GM21528 (cell line): Measurements from ENCODE around the gene DOK3.
A peak's percentile ranks its signal among the peaks of the same experiment; 100 is the strongest.

Source experiments
- ATAC-seq: cut with Tn5 transposase; IDR thresholded peaks from one replicate; pipeline ENCODE4 v1.9.1; 2021; ENCODE audit warnings: mild to moderate bottlenecking, moderate library complexity; ENCODE audit not compliant: unreplicated experiment, low FRiP score

The DOK3 gene

GRCh38 chr5:177499842-177500241, 9.8 kb downstream of the DOK3 start:
- ATAC-seq = no peak

- ATAC-seq = no peak
Observed at GRCh38 chr5:177498013-177498787, 11.4 kb downstream of the DOK3 start.

- peak; percentile 71 for ATAC-seq
Observed at GRCh38 chr5:177497292-177498012, 12.2 kb downstream of the DOK3 start, which contains the start of gene PDLIM7. Gene PDLIM7, minus strand, starts transcription at chr5:177497604. Its CDS starts 1,092 bp downstream, at chr5:177496512.

DNA sequence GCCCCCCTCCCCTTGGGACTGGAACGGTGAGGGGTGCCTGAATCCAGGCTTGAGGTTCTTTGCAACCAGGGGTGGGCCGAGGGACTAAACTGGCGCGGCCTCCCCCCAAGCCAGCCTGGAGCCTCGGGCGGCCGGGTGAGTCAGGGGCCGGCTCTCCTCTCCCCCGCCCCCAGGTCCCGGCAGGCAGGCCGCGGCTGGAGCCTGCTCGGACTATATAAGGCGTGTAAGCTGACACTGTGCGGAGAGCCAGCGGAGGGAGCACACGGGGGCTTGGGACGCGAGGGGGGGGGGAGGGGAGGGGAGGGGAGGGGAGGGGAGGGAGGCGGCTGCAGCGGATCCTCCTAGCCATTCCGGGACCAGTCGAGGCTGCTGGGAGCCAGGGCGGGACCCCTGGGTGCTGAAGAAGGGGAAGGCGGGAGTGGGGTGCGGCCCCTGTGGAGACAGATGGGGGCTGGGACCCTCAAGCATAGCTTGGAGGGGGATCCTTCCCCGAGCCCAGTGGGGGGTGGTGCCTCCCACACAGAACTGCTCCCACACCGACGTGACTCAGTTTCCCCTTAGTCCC, 12.8 kb downstream of the DOK3 start:
- ATAC-seq = no peak

- no peak for ATAC-seq
Observed at GRCh38 chr5:177496070-177496726, 13.4 kb downstream of the DOK3 start.

DNA sequence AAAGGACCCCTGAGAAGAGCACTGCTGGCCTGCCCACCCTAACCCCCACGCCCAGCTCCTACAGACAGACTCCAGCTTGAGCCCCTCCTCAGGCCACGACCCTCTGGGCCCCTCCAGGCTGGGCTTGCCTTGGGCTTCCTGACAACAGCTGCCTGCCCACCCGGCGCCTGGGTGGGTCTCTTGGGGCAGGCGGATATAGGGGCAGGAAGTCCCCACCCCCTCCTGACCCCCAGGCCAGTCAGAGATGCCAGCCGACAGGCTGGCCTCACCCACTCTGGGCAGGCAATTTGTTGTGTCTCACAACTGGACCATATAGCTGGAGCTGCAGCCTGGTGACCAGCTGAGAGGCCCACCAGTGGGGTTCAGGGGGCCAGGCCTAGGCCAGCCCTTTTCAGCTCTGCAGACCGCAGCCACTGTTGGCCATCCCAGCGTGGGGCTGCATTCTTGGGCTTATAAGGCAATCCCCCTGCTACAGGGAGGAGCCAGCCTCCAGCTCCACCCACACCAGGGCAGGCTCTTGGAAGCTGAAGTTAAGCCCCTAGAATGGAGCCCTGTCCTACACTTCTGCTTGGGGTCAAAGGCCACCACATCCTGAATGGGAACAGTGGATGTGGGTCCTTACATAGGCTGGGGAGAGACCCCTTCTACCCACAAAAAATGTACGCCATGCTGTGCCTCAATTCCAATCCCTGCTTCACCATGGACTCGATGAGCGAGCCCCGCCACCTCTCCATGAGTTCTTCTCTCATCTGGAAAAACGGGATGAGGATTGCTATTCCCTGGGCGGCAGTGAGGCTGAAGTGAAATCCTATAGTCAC, 14.2 kb downstream of the DOK3 start:
- ATAC-seq = no peak

DNA sequence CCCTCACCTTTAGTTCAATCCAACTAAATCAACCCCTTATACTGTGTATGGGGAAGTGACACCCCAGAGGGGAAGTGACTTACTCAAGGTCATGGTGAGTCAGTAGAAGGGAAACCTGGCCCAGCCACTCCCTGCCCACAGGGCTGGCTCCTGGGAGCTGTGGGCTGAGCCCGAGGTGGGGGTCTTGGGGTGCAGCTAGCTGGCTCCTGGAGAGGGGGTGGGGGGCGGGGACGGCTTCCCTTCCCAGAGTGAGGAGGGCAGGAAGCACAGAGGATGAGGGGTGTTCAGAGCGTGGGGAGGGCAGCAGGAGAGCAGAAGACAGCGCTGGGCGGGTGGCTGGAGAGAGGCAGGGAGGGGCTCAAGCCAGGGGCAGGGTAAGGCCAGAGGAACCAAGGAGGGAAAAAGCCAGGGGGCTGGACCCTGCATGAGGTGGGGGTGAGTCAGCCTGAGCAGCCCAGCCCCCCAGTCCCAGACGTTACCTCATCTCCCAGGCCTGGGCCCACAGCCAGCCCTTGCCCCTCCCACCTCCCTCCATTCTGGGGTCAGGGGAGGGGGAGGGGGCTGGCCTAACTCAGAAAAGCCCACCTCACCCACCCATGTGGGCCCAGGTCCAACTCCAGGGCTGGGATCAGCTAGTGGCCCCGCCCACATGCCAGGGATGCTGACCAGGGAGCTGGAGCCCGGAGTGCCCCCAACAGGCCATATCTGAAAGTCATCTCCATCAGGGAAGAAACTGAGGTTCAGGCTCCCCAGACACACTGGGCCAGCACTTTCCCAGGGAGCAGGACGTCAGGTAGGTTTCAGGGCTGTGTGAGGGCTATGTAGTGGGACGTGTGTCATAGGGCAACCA, 15.1 kb downstream of the DOK3 start:
- ATAC-seq = no peak

GRCh38 chr5:177493795-177494345, 15.8 kb downstream of the DOK3 start:
- no peak for ATAC-seq

GRCh38 chr5:177492841-177493240, 16.8 kb downstream of the DOK3 start:
- no peak for ATAC-seq

GRCh38 chr5:177491983-177492746, 17.5 kb downstream of the DOK3 start:
- ATAC-seq = no peak

- ATAC-seq = no peak
Observed at GRCh38 chr5:177491429-177491945, 18.1 kb downstream of the DOK3 start.

GRCh38 chr5:177490992-177491391, 18.6 kb downstream of the DOK3 start:
- ATAC-seq = no peak

DNA sequence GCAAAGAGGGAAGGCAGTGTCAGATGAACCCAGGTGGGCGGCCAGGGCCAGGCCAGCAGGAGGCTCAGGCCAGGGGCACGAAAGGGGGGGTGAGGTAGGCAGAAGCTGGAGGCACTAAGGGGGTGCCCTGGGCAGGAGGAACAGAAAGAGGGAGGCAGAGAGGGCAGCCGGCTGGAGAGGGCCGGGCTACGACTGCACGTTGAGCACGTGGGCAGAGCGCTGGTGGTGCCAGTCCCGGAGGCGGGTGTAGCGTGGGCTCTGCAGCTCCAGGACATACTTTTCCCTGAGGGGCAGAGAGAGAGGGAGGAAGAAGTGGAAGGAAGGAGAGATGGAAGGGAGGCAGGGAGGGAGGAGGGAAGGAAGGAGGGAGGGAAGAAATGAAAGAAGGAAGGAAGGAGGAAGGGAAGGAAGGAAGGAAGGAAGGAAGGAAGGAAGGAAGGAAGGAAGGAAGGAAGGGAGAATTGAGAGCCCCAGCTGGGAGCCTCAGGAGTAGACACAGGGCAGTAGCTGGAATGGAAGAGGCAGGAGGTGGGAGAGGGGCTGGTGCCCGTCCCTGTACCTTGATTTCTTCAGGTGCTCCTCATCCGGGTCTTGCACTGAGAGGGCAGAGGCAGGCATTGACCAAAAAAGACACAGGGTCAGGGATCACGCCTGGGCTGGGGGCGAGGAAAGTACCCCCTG, 19.2 kb downstream of the DOK3 start:
- ATAC-seq = no peak

DNA sequence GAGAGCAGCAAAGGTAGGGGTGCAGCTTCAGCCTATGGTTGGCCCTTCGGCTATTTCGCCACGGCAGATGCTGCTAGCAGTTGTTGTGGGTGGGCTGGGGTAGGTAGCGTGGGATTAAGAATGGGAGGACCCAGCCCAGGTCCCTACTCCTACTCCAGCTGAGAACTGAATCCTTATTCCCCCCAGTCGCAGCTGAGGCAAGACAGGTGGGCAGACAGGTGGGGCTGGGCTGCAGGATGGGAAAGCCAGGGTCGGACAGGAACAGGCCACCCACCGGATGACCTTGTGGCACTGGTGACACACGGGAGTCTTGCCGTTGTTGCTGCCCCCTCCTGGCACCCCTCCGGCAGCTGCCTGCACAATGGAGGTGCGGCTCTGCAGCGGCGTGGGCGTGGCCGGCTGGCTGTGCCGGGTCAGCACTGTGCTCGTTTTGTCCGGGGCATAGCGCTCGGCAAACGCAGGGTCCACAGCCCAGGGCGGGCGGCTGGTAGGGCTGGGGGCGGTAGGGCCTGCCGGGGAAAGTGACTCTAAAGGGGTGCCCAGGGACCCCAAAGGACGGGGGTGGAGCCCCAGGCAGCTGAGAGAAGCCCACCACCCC, 20.4 kb downstream of the DOK3 start:
- ATAC-seq = no peak

GRCh38 chr5:177487975-177488374, 21.7 kb downstream of the DOK3 start:
- no peak for ATAC-seq

GRCh38 chr5:177487144-177487543, 22.5 kb downstream of the DOK3 start:
- ATAC-seq = no peak

DNA sequence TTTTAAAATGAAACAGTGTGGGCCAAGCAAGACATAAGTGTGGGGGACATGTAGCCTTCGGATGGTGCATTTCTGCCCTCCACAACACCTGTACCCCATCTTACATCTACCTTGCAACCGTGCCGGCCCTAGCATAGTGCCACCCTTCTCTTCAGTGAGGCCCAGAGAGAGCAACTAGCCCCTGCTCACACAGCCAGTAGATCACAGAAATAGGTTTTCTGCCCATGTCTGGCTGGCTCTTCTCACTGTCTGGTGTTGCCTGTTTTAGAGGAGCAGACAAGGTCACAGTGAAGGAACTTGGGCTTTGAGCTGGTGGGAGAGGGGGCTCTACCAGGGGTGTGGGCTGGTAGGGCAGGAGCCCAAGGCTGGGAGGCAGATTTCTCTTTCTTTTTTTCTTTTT, 23.4 kb downstream of the DOK3 start:
- ATAC-seq = no peak
